WTC11 (cell line): ENCODE data around the gene MGST3. TPM values are rescaled to one million over a fixed set of nuclear protein-coding genes. Genes with fewer than 3 reads are reported as not detected.

Experiments used
- ATAC-seq: fragments of 200-7000 bp; cut with Tn5 transposase; 2 replicates; pipeline ENCODE4 v1.10.0; 2021; ENCODE audit warnings: mild to moderate bottlenecking, moderate library complexity
- CTCF ChIA-PET: fragments of 300-600 bp; sonication (Branson Sonifier 250); formaldehyde crosslinking; loops from one replicate; lab custom pipeline; 2021; ENCODE audit warnings: antibody characterized with exemption; lab: Charles Lee
- POLR2A ChIA-PET: fragments of 350-600 bp; sonication (Branson Sonifier 250); formaldehyde crosslinking; loops from one replicate; lab custom pipeline; 2021; ENCODE audit warnings: antibody characterized with exemption; lab: Charles Lee
- DNase-seq: peaks from one replicate; pipeline ENCODE4 v3.0.0; 2021; ENCODE audit warnings: low spot score
- H3K27ac Mint-ChIP-seq: 2 replicates; pipeline ENCODE4 v1.8.0; 2021; ENCODE audit warnings: mixed read lengths
- H3K27me3 Mint-ChIP-seq: 2 replicates; pipeline ENCODE4 v1.8.0; 2021; ENCODE audit warnings: low read depth, mild to moderate bottlenecking, moderate library complexity, mixed read lengths
- H3K36me3 Mint-ChIP-seq: 2 replicates; pipeline ENCODE4 v1.8.0; 2021; ENCODE audit warnings: mixed read lengths
- H3K4me1 Mint-ChIP-seq: 2 replicates; pipeline ENCODE4 v1.8.0; 2022; ENCODE audit warnings: mixed read lengths
- H3K4me3 Mint-ChIP-seq: 2 replicates; pipeline ENCODE4 v1.8.0; 2021; ENCODE audit warnings: mild to moderate bottlenecking, moderate library complexity, mixed read lengths
- H3K9me3 Mint-ChIP-seq: 2 replicates; pipeline ENCODE4 v1.8.0; 2021; ENCODE audit warnings: mixed read lengths
- KAT7 ChIP-seq: sonication (generic); formaldehyde crosslinking; IDR thresholded peaks from 2 replicates; pipeline ENCODE4 v1.8.1; 2023; ENCODE audit warnings: missing genetic modification reagents, mild to moderate bottlenecking, borderline replicate concordance
- MXD4 ChIP-seq: fragments of 250-450 bp; sonication (Bioruptor Pico); IDR thresholded peaks from 2 replicates; pipeline ENCODE4 v1.8.0; 2021; ENCODE audit warnings: mild to moderate bottlenecking, moderate library complexity, borderline replicate concordance
- SMAD3 ChIP-seq: sonication (generic); formaldehyde crosslinking; IDR thresholded peaks from 2 replicates; pipeline ENCODE4 v1.8.0; 2022; ENCODE audit warnings: missing genetic modification reagents, mild to moderate bottlenecking, borderline replicate concordance
- TEAD1 ChIP-seq: sonication (generic); formaldehyde crosslinking; IDR thresholded peaks from 2 replicates; pipeline ENCODE4 v1.8.0; 2022; ENCODE audit warnings: mild to moderate bottlenecking, missing genetic modification reagents
- ZNF121 ChIP-seq: sonication (generic); formaldehyde crosslinking; IDR thresholded peaks from 2 replicates; pipeline ENCODE4 v1.8.0; 2023; ENCODE audit warnings: missing genetic modification reagents
- total RNA-seq: library from RNA; stranded (reverse); gene quantifications from 3 replicates; pipeline ENCODE4 v1.2.3, GENCODE V29; 2021
- TF ChIP-seq, protein P1 (sequence below): sonication (generic); formaldehyde crosslinking; IDR thresholded peaks from 2 replicates; pipeline ENCODE4 v1.8.1; 2022; ENCODE audit warnings: low read depth, mild to moderate bottlenecking, moderate library complexity, missing genetic modification reagents, borderline replicate concordance
- TF ChIP-seq, protein P2 (sequence below): fragments of 250-450 bp; sonication (Bioruptor Pico); IDR thresholded peaks from 2 replicates; pipeline ENCODE4 v1.8.0; 2021; ENCODE audit warnings: mild to moderate bottlenecking
- TF ChIP-seq, protein P3 (sequence below): sonication (generic); formaldehyde crosslinking; IDR thresholded peaks from 2 replicates; pipeline ENCODE4 v1.8.1; 2022; ENCODE audit warnings: missing genetic modification reagents, borderline replicate concordance
- TF ChIP-seq, protein P4 (sequence below): fragments of 250-450 bp; sonication (Bioruptor Pico); IDR thresholded peaks from 2 replicates; pipeline ENCODE4 v1.9.0; 2021; ENCODE audit warnings: moderate library complexity, mild to moderate bottlenecking, inconsistent platforms, borderline replicate concordance
- TF ChIP-seq, protein P5 (sequence below): sonication (generic); formaldehyde crosslinking; IDR thresholded peaks from 2 replicates; pipeline ENCODE4 v1.8.1; 2023; ENCODE audit warnings: mild to moderate bottlenecking, moderate library complexity, missing genetic modification reagents
- TF ChIP-seq, protein P6 (sequence below): fragments of 250-450 bp; sonication (Bioruptor Pico); IDR thresholded peaks from 2 replicates; pipeline ENCODE4 v1.9.0; 2021; ENCODE audit warnings: mild to moderate bottlenecking, borderline replicate concordance
- TF ChIP-seq, protein P7 (sequence below): sonication (generic); formaldehyde crosslinking; IDR thresholded peaks from 2 replicates; pipeline ENCODE4 v1.8.0; 2023; ENCODE audit warnings: missing genetic modification reagents, mild to moderate bottlenecking, borderline replicate concordance
- TF ChIP-seq, protein P8 (sequence below): sonication (generic); formaldehyde crosslinking; IDR thresholded peaks from 2 replicates; pipeline ENCODE4 v1.8.1; 2023; ENCODE audit warnings: mild to moderate bottlenecking, missing genetic modification reagents
- TF ChIP-seq, protein P9 (sequence below): sonication (generic); formaldehyde crosslinking; IDR thresholded peaks from 2 replicates; pipeline ENCODE4 v1.8.1; 2022; ENCODE audit warnings: low read depth, missing genetic modification reagents, borderline replicate concordance

Gene MGST3
- total RNA-seq, 1 experiment from 2014 or later: 137 TPM

DNA sequence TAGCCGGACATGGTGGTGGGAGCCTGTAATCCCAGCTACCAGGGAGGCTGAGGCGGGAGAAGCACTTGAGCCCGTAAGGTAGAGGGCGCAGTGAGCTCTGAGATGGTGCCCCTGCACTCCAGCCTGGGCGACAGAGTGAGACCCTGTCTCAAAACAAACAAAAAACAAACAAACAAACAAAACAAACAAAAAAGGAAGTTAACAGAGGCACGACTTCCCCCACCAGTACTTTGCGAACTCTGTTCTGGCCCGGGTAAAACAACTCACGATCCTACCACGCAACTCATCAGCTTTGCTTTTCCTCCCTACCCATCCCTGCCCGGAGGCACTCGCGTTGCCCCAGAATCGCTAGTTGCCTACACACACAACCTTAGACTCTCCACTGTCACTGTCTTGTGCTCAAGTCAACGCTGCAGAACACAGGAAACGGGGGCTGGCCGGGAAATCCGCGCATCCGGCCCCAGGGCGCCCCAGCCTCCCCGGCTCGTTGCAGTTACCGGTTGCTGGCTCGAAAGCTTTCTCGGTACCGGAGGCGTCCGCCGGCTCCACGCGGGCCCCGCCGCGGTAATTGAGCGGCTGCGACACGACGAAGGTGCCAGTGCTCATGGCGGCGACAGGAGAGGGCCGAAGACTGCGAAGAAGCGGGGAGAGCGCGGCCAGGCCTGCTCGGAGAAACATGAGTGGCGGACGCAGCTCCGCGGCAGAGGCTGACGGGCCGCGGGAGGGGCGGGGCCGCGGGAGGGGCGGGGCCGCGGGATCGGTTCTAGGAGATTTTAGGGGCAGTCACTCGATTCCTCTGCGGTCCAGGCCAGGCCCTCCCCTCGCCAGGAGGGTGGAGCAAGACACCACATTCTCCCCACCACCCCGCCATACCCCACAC, 67.1 kb downstream of the MGST3 start, which contains the start of gene ALDH9A1:
TSS of gene ALDH9A1 (minus strand) at position 682 of the 880 bp plus-strand sequence. CDS start at position 678, 4 bp downstream.
- POLR2A ChIA-PET: interaction anchor here (0.5 to 1.7 kb wide), 4 partner anchors 11 to 1141 kb away, joined by 3 to 4 read pairs (median 3); partner anchors contain the start of gene POGK
- TF ChIP-seq, protein P1, sequence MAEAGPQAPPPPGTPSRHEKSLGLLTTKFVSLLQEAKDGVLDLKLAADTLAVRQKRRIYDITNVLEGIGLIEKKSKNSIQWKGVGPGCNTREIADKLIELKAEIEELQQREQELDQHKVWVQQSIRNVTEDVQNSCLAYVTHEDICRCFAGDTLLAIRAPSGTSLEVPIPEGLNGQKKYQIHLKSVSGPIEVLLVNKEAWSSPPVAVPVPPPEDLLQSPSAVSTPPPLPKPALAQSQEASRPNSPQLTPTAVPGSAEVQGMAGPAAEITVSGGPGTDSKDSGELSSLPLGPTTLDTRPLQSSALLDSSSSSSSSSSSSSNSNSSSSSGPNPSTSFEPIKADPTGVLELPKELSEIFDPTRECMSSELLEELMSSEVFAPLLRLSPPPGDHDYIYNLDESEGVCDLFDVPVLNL (CRISPR knock-in tag): peak; percentile 62; the same call in 1 of the 2 replicates
- TF ChIP-seq SMAD3 (CRISPR knock-in tag): peak; percentile 66; the same call in 1 of the 2 replicates
- TF ChIP-seq, protein P2, sequence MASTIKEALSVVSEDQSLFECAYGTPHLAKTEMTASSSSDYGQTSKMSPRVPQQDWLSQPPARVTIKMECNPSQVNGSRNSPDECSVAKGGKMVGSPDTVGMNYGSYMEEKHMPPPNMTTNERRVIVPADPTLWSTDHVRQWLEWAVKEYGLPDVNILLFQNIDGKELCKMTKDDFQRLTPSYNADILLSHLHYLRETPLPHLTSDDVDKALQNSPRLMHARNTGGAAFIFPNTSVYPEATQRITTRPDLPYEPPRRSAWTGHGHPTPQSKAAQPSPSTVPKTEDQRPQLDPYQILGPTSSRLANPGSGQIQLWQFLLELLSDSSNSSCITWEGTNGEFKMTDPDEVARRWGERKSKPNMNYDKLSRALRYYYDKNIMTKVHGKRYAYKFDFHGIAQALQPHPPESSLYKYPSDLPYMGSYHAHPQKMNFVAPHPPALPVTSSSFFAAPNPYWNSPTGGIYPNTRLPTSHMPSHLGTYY (CRISPR knock-in tag): no peak
- peak; percentile 94 for TF ChIP-seq ZNF121 (CRISPR knock-in tag)
- TF ChIP-seq, protein P3, sequence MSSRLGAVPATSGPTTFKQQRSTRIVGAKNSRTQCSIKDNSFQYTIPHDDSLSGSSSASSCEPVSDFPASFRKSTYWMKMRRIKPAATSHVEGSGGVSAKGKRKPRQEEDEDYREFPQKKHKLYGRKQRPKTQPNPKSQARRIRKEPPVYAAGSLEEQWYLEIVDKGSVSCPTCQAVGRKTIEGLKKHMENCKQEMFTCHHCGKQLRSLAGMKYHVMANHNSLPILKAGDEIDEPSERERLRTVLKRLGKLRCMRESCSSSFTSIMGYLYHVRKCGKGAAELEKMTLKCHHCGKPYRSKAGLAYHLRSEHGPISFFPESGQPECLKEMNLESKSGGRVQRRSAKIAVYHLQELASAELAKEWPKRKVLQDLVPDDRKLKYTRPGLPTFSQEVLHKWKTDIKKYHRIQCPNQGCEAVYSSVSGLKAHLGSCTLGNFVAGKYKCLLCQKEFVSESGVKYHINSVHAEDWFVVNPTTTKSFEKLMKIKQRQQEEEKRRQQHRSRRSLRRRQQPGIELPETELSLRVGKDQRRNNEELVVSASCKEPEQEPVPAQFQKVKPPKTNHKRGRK (CRISPR knock-in tag): no peak
- TF ChIP-seq, protein P4, sequence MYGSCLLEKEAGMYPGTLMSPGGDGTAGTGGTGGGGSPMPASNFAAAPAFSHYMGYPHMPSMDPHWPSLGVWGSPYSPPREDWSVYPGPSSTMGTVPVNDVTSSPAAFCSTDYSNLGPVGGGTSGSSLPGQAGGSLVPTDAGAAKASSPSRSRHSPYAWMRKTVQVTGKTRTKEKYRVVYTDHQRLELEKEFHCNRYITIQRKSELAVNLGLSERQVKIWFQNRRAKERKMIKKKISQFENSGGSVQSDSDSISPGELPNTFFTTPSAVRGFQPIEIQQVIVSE (CRISPR knock-in tag): no peak
- TF ChIP-seq, protein P5, sequence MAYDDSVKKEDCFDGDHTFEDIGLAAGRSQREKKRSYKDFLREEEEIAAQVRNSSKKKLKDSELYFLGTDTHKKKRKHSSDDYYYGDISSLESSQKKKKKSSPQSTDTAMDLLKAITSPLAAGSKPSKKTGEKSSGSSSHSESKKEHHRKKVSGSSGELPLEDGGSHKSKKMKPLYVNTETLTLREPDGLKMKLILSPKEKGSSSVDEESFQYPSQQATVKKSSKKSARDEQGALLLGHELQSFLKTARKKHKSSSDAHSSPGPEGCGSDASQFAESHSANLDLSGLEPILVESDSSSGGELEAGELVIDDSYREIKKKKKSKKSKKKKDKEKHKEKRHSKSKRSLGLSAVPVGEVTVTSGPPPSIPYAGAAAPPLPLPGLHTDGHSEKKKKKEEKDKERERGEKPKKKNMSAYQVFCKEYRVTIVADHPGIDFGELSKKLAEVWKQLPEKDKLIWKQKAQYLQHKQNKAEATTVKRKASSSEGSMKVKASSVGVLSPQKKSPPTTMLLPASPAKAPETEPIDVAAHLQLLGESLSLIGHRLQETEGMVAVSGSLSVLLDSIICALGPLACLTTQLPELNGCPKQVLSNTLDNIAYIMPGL (CRISPR knock-in tag): peak; percentile 72; the same call in 1 of the 2 replicates
- TF ChIP-seq MXD4 (CRISPR knock-in tag): no peak
- TF ChIP-seq TEAD1 (CRISPR knock-in tag): 0 out of 2 replicates have a peak, but pooled peaks have one; percentile 16
- TF ChIP-seq, protein P6, sequence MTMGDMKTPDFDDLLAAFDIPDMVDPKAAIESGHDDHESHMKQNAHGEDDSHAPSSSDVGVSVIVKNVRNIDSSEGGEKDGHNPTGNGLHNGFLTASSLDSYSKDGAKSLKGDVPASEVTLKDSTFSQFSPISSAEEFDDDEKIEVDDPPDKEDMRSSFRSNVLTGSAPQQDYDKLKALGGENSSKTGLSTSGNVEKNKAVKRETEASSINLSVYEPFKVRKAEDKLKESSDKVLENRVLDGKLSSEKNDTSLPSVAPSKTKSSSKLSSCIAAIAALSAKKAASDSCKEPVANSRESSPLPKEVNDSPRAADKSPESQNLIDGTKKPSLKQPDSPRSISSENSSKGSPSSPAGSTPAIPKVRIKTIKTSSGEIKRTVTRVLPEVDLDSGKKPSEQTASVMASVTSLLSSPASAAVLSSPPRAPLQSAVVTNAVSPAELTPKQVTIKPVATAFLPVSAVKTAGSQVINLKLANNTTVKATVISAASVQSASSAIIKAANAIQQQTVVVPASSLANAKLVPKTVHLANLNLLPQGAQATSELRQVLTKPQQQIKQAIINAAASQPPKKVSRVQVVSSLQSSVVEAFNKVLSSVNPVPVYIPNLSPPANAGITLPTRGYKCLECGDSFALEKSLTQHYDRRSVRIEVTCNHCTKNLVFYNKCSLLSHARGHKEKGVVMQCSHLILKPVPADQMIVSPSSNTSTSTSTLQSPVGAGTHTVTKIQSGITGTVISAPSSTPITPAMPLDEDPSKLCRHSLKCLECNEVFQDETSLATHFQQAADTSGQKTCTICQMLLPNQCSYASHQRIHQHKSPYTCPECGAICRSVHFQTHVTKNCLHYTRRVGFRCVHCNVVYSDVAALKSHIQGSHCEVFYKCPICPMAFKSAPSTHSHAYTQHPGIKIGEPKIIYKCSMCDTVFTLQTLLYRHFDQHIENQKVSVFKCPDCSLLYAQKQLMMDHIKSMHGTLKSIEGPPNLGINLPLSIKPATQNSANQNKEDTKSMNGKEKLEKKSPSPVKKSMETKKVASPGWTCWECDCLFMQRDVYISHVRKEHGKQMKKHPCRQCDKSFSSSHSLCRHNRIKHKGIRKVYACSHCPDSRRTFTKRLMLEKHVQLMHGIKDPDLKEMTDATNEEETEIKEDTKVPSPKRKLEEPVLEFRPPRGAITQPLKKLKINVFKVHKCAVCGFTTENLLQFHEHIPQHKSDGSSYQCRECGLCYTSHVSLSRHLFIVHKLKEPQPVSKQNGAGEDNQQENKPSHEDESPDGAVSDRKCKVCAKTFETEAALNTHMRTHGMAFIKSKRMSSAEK (CRISPR knock-in tag): no peak
- TF ChIP-seq, protein P7, sequence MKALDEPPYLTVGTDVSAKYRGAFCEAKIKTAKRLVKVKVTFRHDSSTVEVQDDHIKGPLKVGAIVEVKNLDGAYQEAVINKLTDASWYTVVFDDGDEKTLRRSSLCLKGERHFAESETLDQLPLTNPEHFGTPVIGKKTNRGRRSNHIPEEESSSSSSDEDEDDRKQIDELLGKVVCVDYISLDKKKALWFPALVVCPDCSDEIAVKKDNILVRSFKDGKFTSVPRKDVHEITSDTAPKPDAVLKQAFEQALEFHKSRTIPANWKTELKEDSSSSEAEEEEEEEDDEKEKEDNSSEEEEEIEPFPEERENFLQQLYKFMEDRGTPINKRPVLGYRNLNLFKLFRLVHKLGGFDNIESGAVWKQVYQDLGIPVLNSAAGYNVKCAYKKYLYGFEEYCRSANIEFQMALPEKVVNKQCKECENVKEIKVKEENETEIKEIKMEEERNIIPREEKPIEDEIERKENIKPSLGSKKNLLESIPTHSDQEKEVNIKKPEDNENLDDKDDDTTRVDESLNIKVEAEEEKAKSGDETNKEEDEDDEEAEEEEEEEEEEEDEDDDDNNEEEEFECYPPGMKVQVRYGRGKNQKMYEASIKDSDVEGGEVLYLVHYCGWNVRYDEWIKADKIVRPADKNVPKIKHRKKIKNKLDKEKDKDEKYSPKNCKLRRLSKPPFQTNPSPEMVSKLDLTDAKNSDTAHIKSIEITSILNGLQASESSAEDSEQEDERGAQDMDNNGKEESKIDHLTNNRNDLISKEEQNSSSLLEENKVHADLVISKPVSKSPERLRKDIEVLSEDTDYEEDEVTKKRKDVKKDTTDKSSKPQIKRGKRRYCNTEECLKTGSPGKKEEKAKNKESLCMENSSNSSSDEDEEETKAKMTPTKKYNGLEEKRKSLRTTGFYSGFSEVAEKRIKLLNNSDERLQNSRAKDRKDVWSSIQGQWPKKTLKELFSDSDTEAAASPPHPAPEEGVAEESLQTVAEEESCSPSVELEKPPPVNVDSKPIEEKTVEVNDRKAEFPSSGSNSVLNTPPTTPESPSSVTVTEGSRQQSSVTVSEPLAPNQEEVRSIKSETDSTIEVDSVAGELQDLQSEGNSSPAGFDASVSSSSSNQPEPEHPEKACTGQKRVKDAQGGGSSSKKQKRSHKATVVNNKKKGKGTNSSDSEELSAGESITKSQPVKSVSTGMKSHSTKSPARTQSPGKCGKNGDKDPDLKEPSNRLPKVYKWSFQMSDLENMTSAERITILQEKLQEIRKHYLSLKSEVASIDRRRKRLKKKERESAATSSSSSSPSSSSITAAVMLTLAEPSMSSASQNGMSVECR (CRISPR knock-in tag): peak; percentile 82; the same call in 1 of the 2 replicates
- TF ChIP-seq, protein P8, sequence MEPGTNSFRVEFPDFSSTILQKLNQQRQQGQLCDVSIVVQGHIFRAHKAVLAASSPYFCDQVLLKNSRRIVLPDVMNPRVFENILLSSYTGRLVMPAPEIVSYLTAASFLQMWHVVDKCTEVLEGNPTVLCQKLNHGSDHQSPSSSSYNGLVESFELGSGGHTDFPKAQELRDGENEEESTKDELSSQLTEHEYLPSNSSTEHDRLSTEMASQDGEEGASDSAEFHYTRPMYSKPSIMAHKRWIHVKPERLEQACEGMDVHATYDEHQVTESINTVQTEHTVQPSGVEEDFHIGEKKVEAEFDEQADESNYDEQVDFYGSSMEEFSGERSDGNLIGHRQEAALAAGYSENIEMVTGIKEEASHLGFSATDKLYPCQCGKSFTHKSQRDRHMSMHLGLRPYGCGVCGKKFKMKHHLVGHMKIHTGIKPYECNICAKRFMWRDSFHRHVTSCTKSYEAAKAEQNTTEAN: peak; percentile 53; the same call in 1 of the 2 replicates
- TF ChIP-seq, protein P9, sequence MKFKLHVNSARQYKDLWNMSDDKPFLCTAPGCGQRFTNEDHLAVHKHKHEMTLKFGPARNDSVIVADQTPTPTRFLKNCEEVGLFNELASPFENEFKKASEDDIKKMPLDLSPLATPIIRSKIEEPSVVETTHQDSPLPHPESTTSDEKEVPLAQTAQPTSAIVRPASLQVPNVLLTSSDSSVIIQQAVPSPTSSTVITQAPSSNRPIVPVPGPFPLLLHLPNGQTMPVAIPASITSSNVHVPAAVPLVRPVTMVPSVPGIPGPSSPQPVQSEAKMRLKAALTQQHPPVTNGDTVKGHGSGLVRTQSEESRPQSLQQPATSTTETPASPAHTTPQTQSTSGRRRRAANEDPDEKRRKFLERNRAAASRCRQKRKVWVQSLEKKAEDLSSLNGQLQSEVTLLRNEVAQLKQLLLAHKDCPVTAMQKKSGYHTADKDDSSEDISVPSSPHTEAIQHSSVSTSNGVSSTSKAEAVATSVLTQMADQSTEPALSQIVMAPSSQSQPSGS (CRISPR knock-in tag): no peak
- TF ChIP-seq KAT7 (CRISPR knock-in tag): peak; percentile 67; the same call in 1 of the 2 replicates

More for the DNA sequence above, 67.1 kb downstream of the MGST3 start, which contains the start of gene ALDH9A1:
- H3K36me3 Mint-ChIP-seq: peaks cover 14% of the 10 kb centered on the region
- H3K4me3 Mint-ChIP-seq: peak within 1 kb of the TSS; percentile 93
- H3K4me1 Mint-ChIP-seq: peaks cover 14% of the 10 kb centered on the region
- CTCF ChIA-PET: interaction anchor here (0.7 to 2.4 kb wide), 26 partner anchors 9 to 569 kb away, joined by 3 to 15 read pairs (median 4); partner anchors contain the start of gene TMCO1
- H3K27ac Mint-ChIP-seq: peak within 1 kb of the TSS; percentile 95
- DNase-seq (peak; percentile 91), ATAC-seq (peak; percentile 99)
- no peaks in the 10 kb centered on the region for H3K9me3 Mint-ChIP-seq
- no peaks in the 10 kb centered on the region for H3K27me3 Mint-ChIP-seq
